Activated T-helper 1 cell treated with anti-CD3 and anti-CD28 coated beads, Interleukin-12 subunit alpha, Interleukin-12 subunit beta, Interleukin-2, Interleukin-4 antibody, amounts not matched to agents 30 ng/mL and 10 ng/mL and 1 ng/mL, durations not matched to agents 14 hours and 24 hours and 36 hours (primary cell): Measurements from ENCODE around the gene MCM10. TPM values are rescaled to one million over a fixed set of nuclear protein-coding genes. Genes with fewer than 3 reads are reported as not detected.

Experiments used
- DNase-seq: peaks from one replicate; pipeline ENCODE4 v3.0.0; 2021; ENCODE audit warnings: low spot score
- H3K27ac Mint-ChIP-seq: one replicate; pipeline ENCODE4 v1.8.0; 2021; ENCODE audit warnings: mild to moderate bottlenecking, mixed read lengths
- H3K27me3 Mint-ChIP-seq: one replicate; pipeline ENCODE4 v1.8.0; 2022; ENCODE audit warnings: mild to moderate bottlenecking, moderate library complexity, mixed read lengths; ENCODE audit not compliant: insufficient read depth
- H3K36me3 Mint-ChIP-seq: one replicate; pipeline ENCODE4 v1.8.0; 2021; ENCODE audit warnings: low read depth, mixed read lengths
- H3K4me1 Mint-ChIP-seq: one replicate; pipeline ENCODE4 v1.8.0; 2021; ENCODE audit warnings: low read depth, mixed read lengths
- H3K4me3 Mint-ChIP-seq: one replicate; pipeline ENCODE4 v1.8.0; 2021; ENCODE audit warnings: mild to moderate bottlenecking, moderate library complexity, mixed read lengths
- H3K9me3 Mint-ChIP-seq: one replicate; pipeline ENCODE4 v1.8.0; 2021; ENCODE audit warnings: mixed read lengths
- intact Hi-C: fragments of 100-400 bp; cut with micrococcal nuclease; formaldehyde crosslinking; loops from one replicate; pipeline ENCODE4 v1.15.1; 2024
- total RNA-seq: library from RNA; stranded (reverse); gene quantifications from 2 replicates; pipeline ENCODE4 v1.2.3, GENCODE V29; 2022

MCM10 gene
- total RNA-seq, 1 donor from 2014 or later: 106 TPM

DNA sequence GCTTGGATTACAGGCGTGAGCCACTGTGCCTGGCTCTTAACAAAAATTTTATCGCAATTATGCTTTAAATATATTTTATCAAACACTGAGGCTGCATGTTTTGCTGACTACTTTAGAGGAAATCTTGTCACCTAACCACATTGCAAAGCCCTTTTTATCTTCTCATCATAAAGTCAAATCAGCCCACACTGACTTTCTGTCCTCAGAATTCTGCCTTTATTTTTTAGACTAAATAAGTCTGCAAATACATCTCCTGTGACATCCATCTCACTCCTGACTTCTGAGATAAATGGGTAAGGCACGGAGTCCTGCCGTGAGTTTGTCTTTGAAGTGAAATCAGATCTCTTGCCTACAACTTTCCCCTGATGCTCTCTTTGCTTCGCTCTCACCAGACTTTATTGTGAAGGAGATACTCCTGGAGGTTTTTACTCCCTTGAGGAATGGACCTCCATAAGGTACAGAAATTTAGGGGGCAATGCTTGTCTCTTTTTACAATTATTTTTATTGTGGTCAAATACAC, 96.3 kb downstream of the MCM10 start:
- no peak for DNase-seq
- H3K9me3 Mint-ChIP-seq: no peaks in the 10 kb centered on the region
- no peak overlapping the region for H3K4me3 Mint-ChIP-seq
- intact Hi-C loops: no loop called here
- no peaks in the 10 kb centered on the region for H3K4me1 Mint-ChIP-seq
- H3K27me3 Mint-ChIP-seq: peaks cover 19% of the 10 kb centered on the region
- no peak overlapping the region for H3K27ac Mint-ChIP-seq
- no peaks in the 10 kb centered on the region for H3K36me3 Mint-ChIP-seq

Other genes starting within 250 kb of the MCM10 start
- 0.13 TPM in 1 of 2 replicates, not detected in the other for gene CCDC3, start 159.8 kb upstream of the MCM10 start, total RNA-seq
- gene OPTN, start 61.4 kb upstream of the MCM10 start, total RNA-seq: 52.6 and 54.1 TPM in 2 replicates
- not detected in 2 replicates for gene UCMA, start 72.8 kb downstream of the MCM10 start, total RNA-seq
- gene PHYH, start 138.5 kb downstream of the MCM10 start, total RNA-seq: 9.7 and 11.1 TPM in 2 replicates
- 54.4 and 56.7 TPM in 2 replicates for gene SEPHS1, start 186.7 kb downstream of the MCM10 start, total RNA-seq